Body of pancreas (tissue), 4 donors: ENCODE measurements around the gene SPOCK1. TPM values are rescaled to one million over a fixed set of nuclear protein-coding genes. Genes with fewer than 3 reads are reported as not detected.

Experiments
- ATAC-seq: fragments of 150-250 bp; one replicate; pipeline ENCODE4 v1.9.1; 2016
- DNase-seq, 4 donors: peaks; one replicate each; pipeline ENCODE4 v3.0.0-alpha.2; 2019
- H3K27ac ChIP-seq, 4 donors: fragments of 200-600 bp; sonication (generic); 1 replicate in 3 of 4; 2 replicates in 1 of 4; pipeline versions ENCODE4 v1.5.1 to v1.6.1; 2016 to 2019; ENCODE audit warnings: mild to moderate bottlenecking in 1 of 4, mixed read lengths in 1 of 4, moderate library complexity in 1 of 4
- H3K27me3 ChIP-seq, 2 donors: fragments of 200-600 bp; sonication (generic); one replicate each; pipeline ENCODE4 v1.6.0; 2016; ENCODE audit warnings: mild to moderate bottlenecking in 1 of 2
- H3K36me3 ChIP-seq, 2 donors: fragments of 200-600 bp; sonication (generic); replicated peaks in 1 of 2; 2 replicates each; pipeline ENCODE4 v1.5.1; 2016; ENCODE audit warnings: low read depth in 2 of 2; ENCODE audit not compliant: insufficient read depth in 1 of 2
- H3K4me1 ChIP-seq: fragments of 200-600 bp; sonication (generic); one replicate; pipeline ENCODE4 v1.6.0; 2016
- H3K4me3 ChIP-seq, 2 donors: fragments of 200-600 bp; sonication (generic); 1 replicate in 1 of 2; 2 replicates in 1 of 2; pipeline ENCODE4 v1.5.1; 2016 to 2019
- H3K9me3 ChIP-seq, 3 donors: fragments of 200-600 bp; sonication (generic); 1 replicate in 2 of 3; 2 replicates in 1 of 3; pipeline ENCODE4 v1.5.1; 2016
- CTCF ChIP-seq, 7 experiments: fragments of 450-650 bp in 4 of 7; fragments of 200-600 bp in 3 of 7; sonication (generic) in 3 of 7; IDR thresholded peaks; one replicate each; pipeline ENCODE4 v1.5.1; 2016 to 2019; ENCODE audit warnings: antibody characterized with exemption in 7 of 7
- POLR2A ChIP-seq, 3 donors: fragments of 450-650 bp; IDR thresholded peaks; one replicate each; pipeline ENCODE4 v1.6.1; 2016; ENCODE audit warnings: antibody characterized with exemption in 3 of 3, mild to moderate bottlenecking in 2 of 3
- WGBS, 2 donors: methylation state at CpG; one replicate each; pipeline ENCODE4 v1.1.5; 2017; 5-methylcytosine and 5-hydroxymethylcytosine counted together
- intact Hi-C: fragments of 100-400 bp; cut with DNase I; formaldehyde crosslinking; loops from one replicate; pipeline ENCODE4 v1.15.1; 2023
- total RNA-seq, 2 donors: library from RNA; depleted of rRNA; stranded (reverse); fragments of >200 nt; gene quantifications; one replicate each; pipeline ENCODE4 v1.1.0, GENCODE V29; 2016

Gene SPOCK1
- total RNA-seq, 2 donors from 2014 or later, result 22.4 to 30.6 TPM

GRCh38 chr5:137115152-137115551 lies 384.0 kb downstream of the SPOCK1 start:
- ATAC-seq, result no peak
- no peaks in the 10 kb centered on the region for H3K36me3 ChIP-seq
- intact Hi-C loops, result no loop called here
- H3K4me1 ChIP-seq, result peaks cover 24% of the 10 kb centered on the region
- no peaks in the 10 kb centered on the region for H3K9me3 ChIP-seq
- TF ChIP-seq POLR2A (IDR thresholded peaks at IDR 0.05), result no peak
- no peak overlapping the region for H3K4me3 ChIP-seq
- 77 to 82% methylated on average over 6 of the region's 6 CpGs for WGBS, 2 donors
- no peak overlapping the region for H3K27ac ChIP-seq
- DNase-seq, result no peak
- no peaks in the 10 kb centered on the region for H3K27me3 ChIP-seq

GRCh38 chr5:137114529-137114928 lies 384.6 kb downstream of the SPOCK1 start:
- WGBS, 2 donors, result 17 to 20% methylated on average over 2 of the region's 2 CpGs
- TF ChIP-seq POLR2A (IDR thresholded peaks at IDR 0.05) (no peak), CTCF (IDR thresholded peaks at IDR 0.05) (no peak)
- Histone ChIP-seq H3K27me3 (no peaks in the 10 kb centered on the region), H3K27ac (no peak overlapping the region), H3K4me1 (peaks cover 21% of the 10 kb centered on the region), H3K4me3 (no peak overlapping the region), H3K36me3 (no peaks in the 10 kb centered on the region), H3K9me3 (no peaks in the 10 kb centered on the region)
- DNase-seq, result no peak
- intact Hi-C loops, result no loop called here
- peak; percentile 15 for ATAC-seq

GRCh38 chr5:137113939-137114338 lies 385.2 kb downstream of the SPOCK1 start:
- peaks cover 15% of the 10 kb centered on the region for H3K4me1 ChIP-seq
- no peak overlapping the region for H3K4me3 ChIP-seq
- TF ChIP-seq CTCF (IDR thresholded peaks at IDR 0.05) (no peak), POLR2A (IDR thresholded peaks at IDR 0.05) (no peak)
- WGBS, 2 donors, result 55 to 62% methylated on average over 3 of the region's 3 CpGs
- H3K27ac ChIP-seq, result no peak overlapping the region
- DNase-seq (no peak), ATAC-seq (no peak)
- H3K36me3 ChIP-seq, result no peaks in the 10 kb centered on the region
- intact Hi-C loops, result no loop called here
- no peaks in the 10 kb centered on the region for H3K27me3 ChIP-seq
- H3K9me3 ChIP-seq, result no peaks in the 10 kb centered on the region

GRCh38 chr5:137113161-137113560 lies 386.0 kb downstream of the SPOCK1 start:
- TF ChIP-seq POLR2A (IDR thresholded peaks at IDR 0.05) (no peak), CTCF (IDR thresholded peaks at IDR 0.05) (no peak)
- Histone ChIP-seq H3K36me3 (no peaks in the 10 kb centered on the region), H3K9me3 (no peaks in the 10 kb centered on the region), H3K4me3 (no peak overlapping the region), H3K4me1 (peaks cover 8% of the 10 kb centered on the region), H3K27me3 (no peaks in the 10 kb centered on the region), H3K27ac (no peak overlapping the region)
- DNase-seq (no peak), ATAC-seq (no peak)
- intact Hi-C loops, result no loop called here
- WGBS, 2 donors, result 70 to 80% methylated on average over 7 of the region's 7 CpGs

- Histone ChIP-seq H3K9me3 (no peaks in the 10 kb centered on the region), H3K4me1 (peaks cover 9% of the 10 kb centered on the region), H3K27me3 (no peaks in the 10 kb centered on the region), H3K36me3 (no peaks in the 10 kb centered on the region), H3K4me3 (no peak overlapping the region), H3K27ac (no peak overlapping the region)
- intact Hi-C loops, result no loop called here
- TF ChIP-seq POLR2A (IDR thresholded peaks at IDR 0.05), result no peak
- TF ChIP-seq CTCF (IDR thresholded peaks at IDR 0.05), result no peak
- 48 to 58% methylated on average over 11 of the region's 11 CpGs for WGBS, 2 donors
- no peak for ATAC-seq
- peak in 2 of 4 donors; percentile 9 to 15 for DNase-seq
These were observed 393.6 kb downstream of the SPOCK1 start for GRCh38 chr5:137105351-137106035.
